CD8-positive, alpha-beta T cell (primary cell): ENCODE data around the gene ZNF282. TPM values are rescaled to one million over a fixed set of nuclear protein-coding genes. Genes with fewer than 3 reads are reported as not detected.

Source experiments
- total RNA-seq, 46 experiments: library from RNA in 2 of 46; stranded (reverse) in 2 of 46; gene quantifications; one replicate each; pipeline ENCODE4 v1.2.3 and lab custom pipeline; 2021 to 2026

The ZNF282 gene
- total RNA-seq, 2 experiments from 2014 or later, result 12.5 to 14.9 TPM

Other genes starting within 250 kb of the ZNF282 start
- gene PDIA4, start 167.0 kb upstream of the ZNF282 start, total RNA-seq, result 10 to 100 TPM; 12.0 to 14.5 TPM
- 1 to 10 TPM; 4.7 to 5.7 TPM for gene ZNF786, start 104.8 kb upstream of the ZNF282 start, total RNA-seq
- gene ZNF425, start 69.2 kb upstream of the ZNF282 start, total RNA-seq, result under 1 TPM; 0.52 to 0.56 TPM
- 10 to 100 TPM; 12.9 to 15.1 TPM for gene ZNF398, start 48.1 kb upstream of the ZNF282 start, total RNA-seq
- gene ZNF212, start 44.1 kb downstream of the ZNF282 start, total RNA-seq, result 10 to 100 TPM; 20.9 to 22.1 TPM
- gene ZNF783, start 66.7 kb downstream of the ZNF282 start, total RNA-seq, result 10 to 100 TPM; 24.0 to 27.3 TPM